Measurements from ENCODE around the gene CST7. TPM values are rescaled to one million over a fixed set of nuclear protein-coding genes. Genes with fewer than 3 reads are reported as not detected.

The CST7 gene
- total and polyA plus RNA-seq, 2 of the 13 experiments (the other 11 are each of a cell fraction or from before 2014, with no cell fraction given): not detected

- H2AFZ ChIP-seq (ENCODE audit: low read length): no peak overlapping the region
- H3K4me1 ChIP-seq (ENCODE audit: insufficient read depth, low read length): 0 out of 2 replicates have a peak, but pooled peaks cover 5% of the 10 kb centered on the region
- peaks cover 7% of the 10 kb centered on the region in 2 experiments for H3K27me3 ChIP-seq (ENCODE audit: control insufficient read depth in 1 of 2, insufficient read depth in 2 of 2, low read length in 2 of 2)
- H3K9ac ChIP-seq (ENCODE audit: insufficient read depth, low read depth, low read length): no peak overlapping the region
- no peak for DNase-seq (ENCODE audit: low spot score)
- ATAC-seq: no peak
- H4K20me1 ChIP-seq (ENCODE audit: insufficient read depth, low read length): no peaks in the 10 kb centered on the region; the same call in 1 of the 2 replicates
- in situ Hi-C loops (cut with HindIII; ENCODE audit: extremely low pct_ligation_motif_present, low pct_unique_long_range_greater_than_20kb): no loop called here
- intact Hi-C loops (cut with micrococcal nuclease; ENCODE audit: unreplicated experiment): no loop called here
- ChIA-PET POLR2A (no interaction called here), CTCF (ENCODE audit: low intra/inter-chr PET ratio, low total read pairs) (no interaction called here)
- BruUV-seq (replicated peaks): no TSS peak
- H3K79me2 ChIP-seq (ENCODE audit: insufficient read depth, low read length): no peaks in the 10 kb centered on the region
- 96% methylated on average over 2 of the region's 2 CpGs for WGBS (ENCODE audit: low lambda C conversion rate)
- no peak overlapping the region for H3K27ac ChIP-seq (ENCODE audit: extremely low read length, insufficient read depth, low read length)
- H3K36me3 ChIP-seq (replicated peaks in 1 of 2; ENCODE audit: control insufficient read depth in 1 of 2, insufficient read depth in 2 of 2, low read length in 2 of 2): peaks cover 4 to 7% of the 10 kb centered on the region in 2 experiments; a peak in 3 of 5 replicates
- no peaks in the 10 kb centered on the region for H3K9me3 ChIP-seq (ENCODE audit: low read length)
- no peak overlapping the region for H3K4me3 ChIP-seq (replicated peaks in 1 of 3; ENCODE audit: insufficient read depth in 1 of 3, low read depth in 2 of 3, low read length in 3 of 3)
- H3K4me2 ChIP-seq (ENCODE audit: low read depth, low read length): no peak overlapping the region
- no peak for FAIRE-seq
- no peak for TF ChIP-seq ZNF207 (IDR thresholded peaks at IDR 0.05; ENCODE audit: borderline replicate concordance)
- no peak for TF ChIP-seq ZNF460 (CRISPR knock-in tag; IDR thresholded peaks at IDR 0.05; ENCODE audit: borderline replicate concordance)
- TF ChIP-seq ZNF280B (CRISPR knock-in tag; IDR thresholded peaks at IDR 0.05; ENCODE audit: borderline replicate concordance): no peak
- no peak for TF ChIP-seq ZNF263 (CRISPR knock-in tag; IDR thresholded peaks at IDR 0.05)
- TF ChIP-seq ZNF615 (CRISPR knock-in tag; IDR thresholded peaks at IDR 0.05; ENCODE audit: borderline replicate concordance): no peak
- TF ChIP-seq ZNF281 (CRISPR knock-in tag; IDR thresholded peaks at IDR 0.05; ENCODE audit: borderline replicate concordance): no peak
- no peak for TF ChIP-seq ZNF598 (CRISPR knock-in tag; IDR thresholded peaks at IDR 0.05; ENCODE audit: borderline replicate concordance)
- TF ChIP-seq MLLT10 (CRISPR knock-in tag; IDR thresholded peaks at IDR 0.05): no peak
- TF ChIP-seq PCBP2 (optimal IDR thresholded peaks at IDR 0.05; ENCODE audit: low read depth, low read length, poor library complexity, severe bottlenecking): no peak
- no peak for TF ChIP-seq ZNF124 (CRISPR knock-in tag; IDR thresholded peaks at IDR 0.05)
- no peak for TF ChIP-seq RFX3 (CRISPR knock-in tag; IDR thresholded peaks at IDR 0.05)
- no peak for TF ChIP-seq ZNF235 (CRISPR knock-in tag; IDR thresholded peaks at IDR 0.05; ENCODE audit: borderline replicate concordance)
- TF ChIP-seq NFAT5 (CRISPR knock-in tag; IDR thresholded peaks at IDR 0.05): no peak
- TF ChIP-seq HBP1 (CRISPR knock-in tag; IDR thresholded peaks at IDR 0.05; ENCODE audit: low read depth): no peak
These were observed 5.5 kb downstream of the CST7 start for GRCh38 chr20:24954566-24954965.

Measured in HepG2 (cell line).